HEK293T (cell line): Measurements from ENCODE around the gene DBNDD2.
A peak's percentile ranks its signal among the peaks of the same experiment; 100 is the strongest.

Source experiments
- CTCF ChIA-PET: fragments of 350-600 bp; formaldehyde crosslinking; extraction: SDS; loops from one replicate; lab custom pipeline; 2021; ENCODE audit warnings: antibody characterized with exemption, inconsistent platforms; lab: Yijun Ruan, JAX
- POLR2A ChIA-PET: fragments of 350-600 bp; formaldehyde crosslinking; extraction: SDS; loops from one replicate; lab custom pipeline; 2020; ENCODE audit warnings: antibody characterized with exemption, inconsistent platforms; lab: Yijun Ruan, JAX
- DNase-seq: peaks from one replicate; pipeline ENCODE4 v3.0.0; 2012; ENCODE audit warnings: mixed read lengths; ENCODE audit errors: extremely low spot score
- ARNT ChIP-seq: fragments of 450-650 bp; IDR thresholded peaks from 2 replicates; pipeline ENCODE4 v1.6.1; 2017; ENCODE audit warnings: mild to moderate bottlenecking
- BHLHE40 ChIP-seq: fragments of 450-650 bp; IDR thresholded peaks from 2 replicates; pipeline ENCODE4 v1.6.1; 2016; ENCODE audit warnings: mild to moderate bottlenecking, moderate library complexity, borderline replicate concordance
- CTBP1 ChIP-seq: fragments of 450-650 bp; IDR thresholded peaks from 2 replicates; pipeline ENCODE4 v1.6.1; 2016; ENCODE audit warnings: borderline replicate concordance
- ELF4 ChIP-seq: fragments of 450-650 bp; IDR thresholded peaks from 2 replicates; pipeline ENCODE4 v1.6.1; 2017; ENCODE audit warnings: antibody characterized with exemption
- FOXA1 ChIP-seq: fragments of 450-650 bp; IDR thresholded peaks from 2 replicates; pipeline ENCODE4 v1.6.1; 2016; ENCODE audit warnings: mild to moderate bottlenecking
- FOXK2 ChIP-seq: fragments of 450-650 bp; IDR thresholded peaks from 2 replicates; pipeline ENCODE4 v1.6.1; 2016; ENCODE audit warnings: mild to moderate bottlenecking
- FOXM1 ChIP-seq: fragments of 450-650 bp; IDR thresholded peaks from 2 replicates; pipeline ENCODE4 v1.6.1; 2017; ENCODE audit warnings: mild to moderate bottlenecking, borderline replicate concordance
- HDGF ChIP-seq: fragments of 450-650 bp; IDR thresholded peaks from 2 replicates; pipeline ENCODE4 v1.6.1; 2017; ENCODE audit warnings: antibody characterized with exemption, borderline replicate concordance
- L3MBTL2 ChIP-seq: fragments of 450-650 bp; conservative IDR thresholded peaks from 2 replicates; pipeline ENCODE4 v1.6.1; 2016; ENCODE audit warnings: mild to moderate bottlenecking
- LEF1 ChIP-seq: fragments of 450-650 bp; IDR thresholded peaks from 2 replicates; pipeline ENCODE4 v1.6.1; 2017; ENCODE audit warnings: mild to moderate bottlenecking, borderline replicate concordance
- NFRKB ChIP-seq: fragments of 450-650 bp; IDR thresholded peaks from 2 replicates; pipeline ENCODE4 v1.6.1; 2016; ENCODE audit warnings: mild to moderate bottlenecking, moderate library complexity
- PKNOX1 ChIP-seq: fragments of 450-650 bp; IDR thresholded peaks from 2 replicates; pipeline ENCODE4 v1.6.1; 2016
- SP1 ChIP-seq: fragments of 450-650 bp; IDR thresholded peaks from 2 replicates; pipeline ENCODE4 v1.6.1; 2017
- SUZ12 ChIP-seq: fragments of 450-650 bp; IDR thresholded peaks from 2 replicates; pipeline ENCODE4 v1.6.1; 2016; ENCODE audit warnings: mild to moderate bottlenecking
- TARDBP ChIP-seq: fragments of 450-650 bp; IDR thresholded peaks from 2 replicates; pipeline ENCODE4 v1.6.1; 2016
- ZNF384 ChIP-seq: fragments of 450-650 bp; IDR thresholded peaks from 2 replicates; pipeline ENCODE4 v1.6.1; 2016

Gene DBNDD2

GRCh38 chr20:45406260-45407066 is 1.6 kb upstream of the DBNDD2 start:
- DNase-seq: peak; percentile 68
- ChIA-PET CTCF (interaction anchor here (0.6 to 1.6 kb wide), 4 partner anchors 12 to 113 kb away, joined by 3 to 6 read pairs (median 3); no protein-coding TSS in a partner anchor), POLR2A (interaction anchor here (0.7 to 3.5 kb wide), 11 partner anchors 9 to 474 kb away, joined by 3 to 43 read pairs (median 4); partner anchors contain the start of genes PIGT, SYS1 and ZSWIM1)
- TF ChIP-seq HDGF: no peak
- no peak for TF ChIP-seq SUZ12
- no peak for TF ChIP-seq TARDBP
- peak; percentile 50; the same call in 1 of the 2 replicates for TF ChIP-seq FOXM1
- TF ChIP-seq PKNOX1: no peak
- TF ChIP-seq ELF4: no peak
- no peak for TF ChIP-seq ZNF384
- peak; percentile 54; the same call in 1 of the 2 replicates for TF ChIP-seq L3MBTL2
- no peak for TF ChIP-seq NFRKB

GRCh38 chr20:45407067-45407745 is 883 bp upstream of the DBNDD2 start:
- DNase-seq: peak; percentile 17
- ChIA-PET CTCF (interaction anchor here (0.6 to 1.6 kb wide), 3 partner anchors 30 to 113 kb away, joined by 3 to 6 read pairs (median 3); no protein-coding TSS in a partner anchor), POLR2A (interaction anchor here (0.7 to 3.5 kb wide), 12 partner anchors 9 to 474 kb away, joined by 3 to 43 read pairs (median 4); partner anchors contain the start of genes PIGT, SYS1 and ZSWIM1)
- TF ChIP-seq PKNOX1 (no peak), SP1 (no peak), HDGF (no peak), SUZ12 (no peak), FOXK2 (no peak), LEF1 (no peak), L3MBTL2 (no peak), FOXA1 (no peak), ELF4 (no peak), CTBP1 (no peak), FOXM1 (no peak), NFRKB (no peak), TARDBP (no peak), ZNF384 (no peak), BHLHE40 (no peak), ARNT (no peak)

- POLR2A ChIA-PET: interaction anchor here (0.8 to 3.5 kb wide), 2 partner anchors 46 to 83 kb away, joined by 3 to 25 read pairs; partner anchors contain the start of gene SYS1
- TF ChIP-seq HDGF (no peak), BHLHE40 (no peak), TARDBP (no peak), FOXM1 (no peak), ZNF384 (no peak), NFRKB (no peak), SUZ12 (no peak), L3MBTL2 (no peak)
- CTCF ChIA-PET: no interaction called here
- DNase-seq: no peak
Measured at GRCh38 chr20:45408646-45409213, 641 bp downstream of the DBNDD2 start.

GRCh38 chr20:45409521-45410272 is 1.6 kb downstream of the DBNDD2 start:
- TF ChIP-seq BHLHE40 (no peak), L3MBTL2 (no peak), LEF1 (no peak), NFRKB (no peak), FOXK2 (no peak), PKNOX1 (no peak), ZNF384 (no peak), SP1 (no peak), ARNT (no peak), TARDBP (no peak), FOXA1 (no peak), HDGF (no peak), SUZ12 (no peak), CTBP1 (no peak), ELF4 (no peak), FOXM1 (no peak)

More at GRCh38 chr20:45409521-45410272, 1.6 kb downstream of the DBNDD2 start:
- ChIA-PET CTCF (no interaction called here), POLR2A (interaction anchor here (0.8 kb wide), 1 partner anchor 82 kb away, joined by 3 read pairs; no protein-coding TSS in a partner anchor)
- DNase-seq: no peak
